NCI-H2029 (cell line): ENCODE data around the gene HERC6.
"Not testable (repeated sequence)": the region's sequence is repeated elsewhere in the genome, so short reads cannot be mapped to it uniquely, and the experiment has no call there.

Experiments
- DNase-seq: peaks from one replicate; lab custom pipeline; 2025; lab: John Stamatoyannopoulos, UW

Gene HERC6

GRCh38 chr4:88378691-88379559, at the start of gene HERC6:
Gene HERC6, plus strand, starts transcription at chr4:88378852. Its CDS starts 70 bp downstream, at chr4:88378922.
- DNase-seq: peak; percentile 90

- DNase-seq: no peak
Observed at GRCh38 chr4:88333741-88334405, 44.8 kb upstream of the HERC6 start.

GRCh38 chr4:88335092-88335665, 43.5 kb upstream of the HERC6 start:
- no peak for DNase-seq

- DNase-seq: no peak
Observed at GRCh38 chr4:88341227-88342192, 37.1 kb upstream of the HERC6 start.

- DNase-seq: not testable (repeated sequence)
Observed at GRCh38 chr4:88346902-88347301, 31.8 kb upstream of the HERC6 start.

- not testable (repeated sequence) for DNase-seq
Observed at GRCh38 chr4:88348761-88349160, 29.9 kb upstream of the HERC6 start.

DNA sequence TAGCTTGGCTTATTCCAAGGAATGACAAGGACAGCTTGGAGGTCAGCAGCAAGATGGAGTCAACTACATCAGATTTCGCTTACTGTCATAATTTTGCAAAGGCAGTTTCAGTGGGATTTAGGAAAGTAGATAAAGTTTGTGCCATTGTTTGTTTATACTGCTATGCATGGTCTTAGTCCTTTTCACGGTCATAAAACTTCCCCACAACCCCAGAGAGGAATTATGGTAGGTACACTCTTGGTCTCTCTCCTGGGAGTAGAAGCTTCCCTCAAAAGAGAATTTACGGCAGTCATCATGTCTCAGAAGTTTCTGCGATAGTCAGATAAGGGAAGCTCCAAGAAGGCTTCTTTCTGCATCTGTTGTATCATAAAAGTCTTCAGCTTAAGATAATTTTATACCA, 27.9 kb upstream of the HERC6 start:
- DNase-seq: no peak

- no peak for DNase-seq
Observed at GRCh38 chr4:88352062-88352740, 26.5 kb upstream of the HERC6 start.

DNA sequence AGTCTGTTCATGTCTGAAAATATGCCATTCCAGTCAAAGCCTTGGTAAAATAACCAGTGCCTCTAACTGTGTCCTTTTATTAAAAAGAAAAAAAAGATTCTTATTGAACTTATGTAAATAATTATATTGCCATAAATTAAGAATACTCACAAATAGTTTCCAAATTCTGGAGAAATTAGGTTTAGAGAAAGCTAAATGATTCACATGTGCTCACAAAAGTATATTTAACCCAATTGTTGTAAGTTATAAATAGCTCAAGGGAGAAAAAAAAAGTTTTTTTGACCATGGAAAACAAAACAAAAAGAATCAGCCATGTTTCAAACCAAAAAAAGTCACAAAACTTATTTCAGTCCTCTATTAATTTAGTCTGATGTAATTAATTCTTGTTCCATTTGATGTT, 25.3 kb upstream of the HERC6 start:
- no peak for DNase-seq

DNA sequence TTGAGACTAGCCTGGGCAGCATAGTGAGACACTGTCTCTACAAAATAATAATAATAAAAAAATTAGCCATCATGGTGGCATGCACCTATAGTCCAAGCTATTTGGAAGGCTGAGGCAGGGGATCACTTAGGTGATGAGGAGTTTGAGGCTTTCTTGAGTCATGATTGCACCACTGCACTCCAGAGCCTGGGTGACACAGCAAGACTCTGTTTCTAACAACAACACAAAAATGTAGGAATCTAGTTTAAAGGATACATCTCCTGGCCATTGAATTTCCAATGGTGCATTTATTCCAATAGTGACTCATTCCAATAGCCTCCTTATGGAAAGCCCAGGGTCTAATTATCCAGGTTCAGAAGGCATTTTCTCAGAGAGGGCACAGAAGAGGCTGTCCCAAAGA, 21.9 kb upstream of the HERC6 start:
- DNase-seq: no peak

- no peak for DNase-seq
Observed at GRCh38 chr4:88357262-88357661, 21.4 kb upstream of the HERC6 start.

GRCh38 chr4:88359558-88359957, 19.1 kb upstream of the HERC6 start:
- no peak for DNase-seq

DNA sequence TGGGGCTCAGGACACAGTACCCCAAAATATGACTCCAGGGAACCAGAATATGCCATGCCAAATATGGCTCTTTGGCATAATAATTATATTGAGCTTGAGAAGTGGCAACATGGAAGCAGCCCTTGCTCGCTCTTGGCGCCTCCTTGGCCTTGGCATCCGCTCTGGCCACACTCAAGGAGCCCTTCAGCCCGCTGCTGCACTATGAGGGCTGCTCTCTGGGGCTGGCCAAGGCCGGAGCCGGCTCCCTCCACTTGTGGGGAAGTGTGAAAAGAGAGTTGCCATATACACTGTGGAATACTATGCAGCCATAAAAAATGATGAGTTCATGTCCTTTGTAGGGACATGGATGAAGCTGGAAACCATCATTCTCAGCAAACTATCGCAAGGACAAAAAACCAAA, 18.4 kb upstream of the HERC6 start:
- no peak for DNase-seq

- no peak for DNase-seq
Observed at GRCh38 chr4:88360791-88361190, 17.9 kb upstream of the HERC6 start.

GRCh38 chr4:88361217-88361773, 17.4 kb upstream of the HERC6 start:
- DNase-seq: not testable (repeated sequence)

- DNase-seq: no peak
Observed at GRCh38 chr4:88366460-88366859, 12.2 kb upstream of the HERC6 start.

DNA sequence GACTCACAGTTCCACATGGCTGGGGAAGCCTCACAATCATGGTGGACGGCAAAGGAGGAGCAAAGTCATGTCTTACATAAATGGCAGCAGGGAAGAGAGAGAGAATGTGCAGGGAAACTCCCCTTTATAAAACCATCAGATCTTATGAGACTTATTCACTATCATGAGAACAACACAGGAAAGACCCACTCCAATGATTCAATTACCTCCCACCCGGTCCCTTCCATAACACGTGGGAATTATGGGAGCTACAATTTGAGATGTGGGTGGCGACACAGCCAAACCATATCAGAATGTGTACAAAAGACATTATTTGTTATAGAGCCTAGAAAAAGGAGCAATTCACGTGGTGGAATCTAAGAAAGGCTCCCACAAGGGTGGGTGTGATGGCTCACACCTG, 10.8 kb upstream of the HERC6 start:
- no peak for DNase-seq

GRCh38 chr4:88369180-88369812, 9.4 kb upstream of the HERC6 start:
- not testable (repeated sequence) for DNase-seq

DNA sequence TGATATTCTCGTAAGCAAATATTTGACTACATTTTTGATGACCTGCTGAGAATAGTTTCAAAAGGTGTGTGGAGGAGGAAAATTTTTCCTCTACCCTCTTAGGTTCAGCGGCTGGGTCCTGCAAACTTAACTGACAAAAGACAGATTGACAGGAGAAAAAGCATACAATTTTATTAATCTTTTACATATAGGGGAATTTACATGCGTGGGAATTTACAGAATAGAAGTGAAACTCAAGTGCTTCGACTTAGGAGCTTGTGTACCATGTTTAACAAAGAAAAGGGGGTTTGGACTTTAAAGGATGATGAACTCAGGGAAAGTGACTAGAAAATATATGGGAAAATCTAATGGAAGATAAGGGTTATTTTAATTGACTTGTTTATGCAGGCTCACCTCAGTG, 2.5 kb downstream of the HERC6 start:
- DNase-seq: no peak

DNA sequence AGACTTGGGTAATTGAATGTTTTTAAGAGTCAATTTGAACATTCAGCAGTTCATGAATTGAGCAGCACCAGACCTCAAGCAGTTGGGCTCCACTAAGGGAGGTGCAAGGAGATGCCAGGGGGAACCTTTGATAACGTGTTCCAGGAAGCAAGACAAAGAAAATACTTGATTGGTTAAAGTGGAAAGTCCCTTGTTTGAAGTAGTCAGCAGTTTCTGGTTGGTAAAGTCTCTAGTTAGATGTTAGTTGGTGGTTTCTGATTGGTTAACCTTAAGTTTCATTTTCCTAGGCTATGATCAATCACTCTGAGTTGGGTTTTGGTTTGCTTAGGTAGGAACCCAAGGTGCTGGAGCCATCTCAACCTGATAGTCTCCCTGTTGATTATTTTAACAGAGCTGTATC, 4.0 kb downstream of the HERC6 start:
- DNase-seq: no peak
